Frontal cortex (tissue), 4 donors: ENCODE results near the gene MOGAT2. TPM values are rescaled to one million over a fixed set of nuclear protein-coding genes. Genes with fewer than 3 reads are reported as not detected.

Experiments used
- DNase-seq, 2 donors: peaks; one replicate each; pipeline ENCODE4 v3.0.0; 2012; ENCODE audit warnings: low spot score in 2 of 2
- FAIRE-seq: peaks from 2 replicates; lab custom pipeline; 2012; peaks lifted over from hg19 to GRCh38; lab: Jason Lieb, UNC
- small RNA-seq: library from RNA; depleted of rRNA; stranded (forward); fragments of <200 nt; gene quantifications from one replicate; pipeline ENCODE3, GENCODE V24; 2014
- total RNA-seq: library from RNA; depleted of rRNA; stranded (reverse); fragments of >200 nt; gene quantifications from one replicate; pipeline ENCODE4 v1.2.3, GENCODE V29; 2014
- donor health status: control.
- donor health status: control.
- donor health status: control.

The MOGAT2 gene
- total RNA-seq, 1 donor from 2014 or later = not detected

- no peak for DNase-seq
- no peak for FAIRE-seq
Measured at GRCh38 chr11:75775056-75775455, 57.4 kb downstream of the MOGAT2 start.

GRCh38 chr11:75776546-75776945, 58.9 kb downstream of the MOGAT2 start:
- no peak for FAIRE-seq
- no peak for DNase-seq

DNA sequence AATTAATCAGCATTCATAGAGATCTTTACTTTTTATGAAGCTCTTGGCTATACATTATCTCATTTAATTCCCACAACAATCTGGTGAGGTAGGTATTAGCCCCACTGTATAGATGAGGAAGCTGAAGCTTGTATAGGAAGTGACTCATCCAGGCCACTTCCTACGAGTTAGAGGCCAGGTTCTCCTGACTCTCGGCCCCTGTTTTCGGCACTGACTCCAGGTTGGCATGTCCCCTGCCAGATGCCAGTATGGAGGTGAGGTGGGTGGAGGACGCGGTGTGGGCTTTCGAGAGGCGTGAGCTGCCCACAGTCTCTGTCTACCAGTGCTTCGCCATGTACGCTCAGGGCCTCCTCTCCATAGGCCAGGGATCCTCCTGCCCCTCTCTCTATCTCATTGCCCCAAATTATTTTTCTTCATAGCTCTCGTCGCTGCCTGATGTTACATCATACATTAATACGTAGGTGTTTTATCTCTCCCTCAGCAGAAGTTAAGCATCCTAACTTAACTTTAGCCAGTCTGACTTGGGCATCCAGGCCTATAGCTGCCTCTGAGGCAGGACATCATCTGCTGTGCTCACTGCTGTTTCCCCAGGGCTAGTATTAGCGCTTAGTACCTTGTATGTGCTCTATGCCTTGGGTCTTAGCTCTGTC, 59.9 kb downstream of the MOGAT2 start:
- DNase-seq = no peak
- no peak for FAIRE-seq

DNA sequence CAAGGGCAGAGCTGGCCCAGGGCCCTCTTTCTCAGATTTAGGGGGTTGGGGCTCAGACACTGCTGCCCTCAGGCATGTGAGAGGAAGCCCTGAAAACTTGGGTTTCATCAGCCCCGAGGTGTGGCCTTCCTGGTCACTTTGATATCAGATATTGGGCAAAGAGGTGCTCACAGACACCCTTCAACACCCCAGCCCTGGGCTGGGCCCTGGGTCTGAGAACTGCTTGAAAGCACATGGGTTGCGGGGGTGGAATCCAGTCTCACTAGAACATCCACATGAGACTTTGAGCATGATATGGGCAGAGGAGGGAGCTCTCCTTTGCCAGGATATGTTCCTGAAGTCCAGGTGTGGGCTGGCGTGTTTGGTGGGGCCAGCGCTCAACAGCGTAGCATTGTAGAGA, 61.3 kb downstream of the MOGAT2 start:
- no peak for DNase-seq
- no peak for FAIRE-seq

- no peak for FAIRE-seq
- no peak for DNase-seq
Measured at GRCh38 chr11:75779960-75780359, 62.3 kb downstream of the MOGAT2 start.

DNA sequence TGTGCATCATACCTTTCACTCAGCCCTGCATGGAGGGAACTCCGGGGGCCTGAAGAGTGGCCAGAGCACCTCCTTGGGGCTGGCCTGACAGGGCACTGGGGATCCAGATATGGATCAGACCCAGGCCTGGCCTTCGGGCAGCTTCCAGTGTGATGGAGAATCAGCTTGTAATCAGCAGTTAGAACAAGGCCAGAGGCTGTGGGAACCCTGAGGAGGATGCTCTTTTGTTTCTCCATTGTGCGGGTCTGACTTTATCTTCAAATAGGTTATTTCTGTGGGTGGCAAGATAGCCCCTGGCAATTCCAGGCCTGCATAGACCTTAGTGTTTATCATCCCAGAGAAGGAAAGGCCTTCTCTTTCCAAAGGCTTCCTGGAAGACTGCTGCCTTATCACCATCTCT, 63.2 kb downstream of the MOGAT2 start:
- DNase-seq (no peak), FAIRE-seq (no peak)

DNA sequence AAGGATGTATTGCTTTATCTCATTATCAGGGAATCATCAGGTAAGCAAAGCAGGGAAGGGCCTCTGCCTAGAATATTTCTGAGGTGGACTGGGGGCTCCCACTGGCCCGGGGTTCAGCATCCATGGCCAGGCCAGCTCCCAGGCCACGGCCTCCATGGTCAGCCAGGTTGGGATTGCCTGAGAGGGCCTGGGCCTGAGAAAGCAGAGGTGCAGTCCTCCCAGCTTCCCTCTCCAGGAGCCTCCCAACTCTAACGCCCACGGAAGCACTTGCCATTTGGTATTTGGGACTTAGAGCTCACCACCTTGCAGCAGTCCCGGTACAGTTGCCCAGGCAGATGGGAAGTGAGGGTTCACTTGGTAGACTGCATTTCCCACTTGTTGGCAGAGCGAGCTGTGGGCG, 63.7 kb downstream of the MOGAT2 start:
- FAIRE-seq = no peak
- no peak for DNase-seq

- FAIRE-seq = no peak
- DNase-seq = no peak
Measured at GRCh38 chr11:75781831-75782230, 64.2 kb downstream of the MOGAT2 start.

Small RNA genes within 50 kb of the gene (small RNA-seq; reads per million reads assigned to genes)
- not detected for gene RN7SL786P

Other genes with a start within 250 kb of the MOGAT2 start
- 12.2 TPM for gene GDPD5, start 191.9 kb upstream of the MOGAT2 start, total RNA-seq
- gene SERPINH1, start 155.6 kb upstream of the MOGAT2 start, total RNA-seq = 20.0 TPM
- gene MAP6, start 48.8 kb upstream of the MOGAT2 start, total RNA-seq = 64.0 TPM
- 4.1 TPM for gene DGAT2, start 50.9 kb downstream of the MOGAT2 start, total RNA-seq
- 35.9 TPM for gene UVRAG, start 97.4 kb downstream of the MOGAT2 start, total RNA-seq